GM12864 (cell line): ENCODE measurements around the gene FBF1.

Source experiments
- DNase-seq: peaks from one replicate; pipeline ENCODE4 v3.0.0-alpha.2; 2011; ENCODE audit warnings: low read depth
- H3K4me3 ChIP-seq: 2 replicates; pipeline ENCODE4 v1.5.1; 2011; ENCODE audit warnings: mild to moderate bottlenecking, low read depth, low read length, control low read depth
- TF ChIP-seq, protein P1 (sequence below): IDR thresholded peaks from 2 replicates; pipeline ENCODE4 v1.5.1; 2011; ENCODE audit warnings: low read depth, mild to moderate bottlenecking, moderate library complexity, low read length, control low read depth, inconsistent platforms; ENCODE audit errors: missing control alignments

FBF1 gene

DNA sequence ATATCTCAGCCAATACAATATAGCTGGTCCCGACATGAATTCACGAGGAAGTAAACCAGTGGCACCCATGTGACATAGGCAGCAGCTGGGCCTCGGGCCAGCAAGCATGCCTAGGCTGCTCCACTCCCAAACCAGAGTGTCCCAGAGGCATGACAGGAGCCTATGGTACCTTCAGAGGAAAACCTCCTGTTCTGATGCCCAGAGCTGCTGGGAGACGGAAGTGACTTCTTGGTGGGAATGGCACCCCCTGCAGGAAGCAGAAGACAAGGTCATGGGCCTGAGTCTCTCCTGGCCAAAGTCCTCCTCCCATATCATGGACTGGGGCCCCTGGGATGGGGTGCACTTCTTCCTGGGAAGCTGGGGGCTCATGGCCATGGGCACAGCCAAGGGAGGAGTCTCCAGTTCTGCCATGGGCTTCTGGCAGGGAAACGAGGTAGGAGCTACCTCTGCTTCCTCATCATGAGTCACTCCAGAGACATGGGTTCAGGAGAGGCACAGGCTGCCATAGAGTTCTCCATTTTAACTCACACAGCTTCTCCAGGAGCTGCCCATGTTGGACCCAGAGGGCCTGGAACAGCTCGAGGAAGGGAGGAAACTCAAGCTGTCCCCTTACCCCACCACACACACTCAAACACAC lies 13.4 kb downstream of the FBF1 start:
- TF ChIP-seq, protein P1, sequence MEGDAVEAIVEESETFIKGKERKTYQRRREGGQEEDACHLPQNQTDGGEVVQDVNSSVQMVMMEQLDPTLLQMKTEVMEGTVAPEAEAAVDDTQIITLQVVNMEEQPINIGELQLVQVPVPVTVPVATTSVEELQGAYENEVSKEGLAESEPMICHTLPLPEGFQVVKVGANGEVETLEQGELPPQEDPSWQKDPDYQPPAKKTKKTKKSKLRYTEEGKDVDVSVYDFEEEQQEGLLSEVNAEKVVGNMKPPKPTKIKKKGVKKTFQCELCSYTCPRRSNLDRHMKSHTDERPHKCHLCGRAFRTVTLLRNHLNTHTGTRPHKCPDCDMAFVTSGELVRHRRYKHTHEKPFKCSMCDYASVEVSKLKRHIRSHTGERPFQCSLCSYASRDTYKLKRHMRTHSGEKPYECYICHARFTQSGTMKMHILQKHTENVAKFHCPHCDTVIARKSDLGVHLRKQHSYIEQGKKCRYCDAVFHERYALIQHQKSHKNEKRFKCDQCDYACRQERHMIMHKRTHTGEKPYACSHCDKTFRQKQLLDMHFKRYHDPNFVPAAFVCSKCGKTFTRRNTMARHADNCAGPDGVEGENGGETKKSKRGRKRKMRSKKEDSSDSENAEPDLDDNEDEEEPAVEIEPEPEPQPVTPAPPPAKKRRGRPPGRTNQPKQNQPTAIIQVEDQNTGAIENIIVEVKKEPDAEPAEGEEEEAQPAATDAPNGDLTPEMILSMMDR: peak; percentile 79
- no peak overlapping the region for H3K4me3 ChIP-seq
- no peak for DNase-seq

DNA sequence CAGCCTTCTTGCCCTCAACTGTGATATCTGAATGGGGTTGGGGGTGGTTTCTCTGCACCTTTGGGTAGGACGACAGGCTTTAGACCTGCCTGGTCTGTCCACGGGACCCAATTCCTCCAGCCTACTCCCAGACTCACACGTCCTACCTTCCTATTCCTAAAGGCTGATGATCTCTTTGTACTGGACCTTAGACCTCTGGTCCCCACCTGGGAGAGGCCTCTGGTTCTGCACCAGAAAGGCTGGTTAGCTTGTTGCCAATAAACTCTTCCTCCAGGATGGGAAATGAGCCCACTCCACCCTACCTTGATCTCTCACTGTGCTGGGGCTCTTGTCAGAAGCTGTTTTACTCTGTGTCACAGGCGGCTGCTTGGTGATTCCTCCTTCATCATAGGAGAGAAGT lies 14.4 kb downstream of the FBF1 start:
- DNase-seq: no peak
- TF ChIP-seq, protein P1: no peak
- no peak overlapping the region for H3K4me3 ChIP-seq

DNA sequence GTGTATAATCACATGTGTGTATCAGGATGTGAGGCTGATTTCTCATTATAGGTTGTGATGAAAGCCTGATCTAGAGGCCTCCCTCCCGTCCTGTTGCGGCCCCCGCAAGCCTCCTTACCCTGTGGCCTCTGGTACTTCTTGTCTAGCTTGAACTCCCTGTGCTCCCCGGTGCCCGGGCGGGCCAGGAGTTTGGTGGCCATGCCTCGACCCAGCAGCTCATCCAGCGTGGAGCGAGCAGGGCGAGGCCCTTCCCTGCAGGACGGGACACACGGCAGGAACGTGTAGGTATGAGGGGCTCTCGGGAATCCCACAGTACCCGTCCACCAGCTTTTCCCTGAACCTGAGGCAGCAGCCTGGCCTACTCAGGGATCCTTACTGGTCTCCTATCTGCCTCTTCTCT lies 14.9 kb downstream of the FBF1 start:
- TF ChIP-seq, protein P1: no peak
- no peak overlapping the region for H3K4me3 ChIP-seq
- DNase-seq: no peak

DNA sequence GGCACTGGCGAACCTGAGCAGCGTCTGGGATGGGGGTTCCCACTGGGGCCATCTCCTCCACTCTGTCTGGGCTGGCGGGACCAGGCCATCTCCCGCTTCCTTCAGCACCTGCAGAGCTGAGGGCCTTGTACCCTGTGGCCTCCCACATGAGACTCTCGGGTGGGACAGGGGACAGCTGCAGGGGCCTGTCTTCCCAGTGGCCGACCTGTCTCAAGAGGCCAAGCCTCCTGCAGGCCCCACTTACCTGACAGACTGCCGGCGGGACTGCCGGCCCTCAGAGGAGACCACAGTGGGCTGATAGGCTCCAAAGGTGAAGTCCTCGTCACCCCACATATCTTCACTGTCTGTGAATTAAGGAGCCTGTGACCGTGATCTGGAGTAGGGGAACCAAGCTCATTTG lies 15.7 kb downstream of the FBF1 start:
- H3K4me3 ChIP-seq: no peak overlapping the region
- TF ChIP-seq, protein P1: no peak
- DNase-seq: no peak

DNA sequence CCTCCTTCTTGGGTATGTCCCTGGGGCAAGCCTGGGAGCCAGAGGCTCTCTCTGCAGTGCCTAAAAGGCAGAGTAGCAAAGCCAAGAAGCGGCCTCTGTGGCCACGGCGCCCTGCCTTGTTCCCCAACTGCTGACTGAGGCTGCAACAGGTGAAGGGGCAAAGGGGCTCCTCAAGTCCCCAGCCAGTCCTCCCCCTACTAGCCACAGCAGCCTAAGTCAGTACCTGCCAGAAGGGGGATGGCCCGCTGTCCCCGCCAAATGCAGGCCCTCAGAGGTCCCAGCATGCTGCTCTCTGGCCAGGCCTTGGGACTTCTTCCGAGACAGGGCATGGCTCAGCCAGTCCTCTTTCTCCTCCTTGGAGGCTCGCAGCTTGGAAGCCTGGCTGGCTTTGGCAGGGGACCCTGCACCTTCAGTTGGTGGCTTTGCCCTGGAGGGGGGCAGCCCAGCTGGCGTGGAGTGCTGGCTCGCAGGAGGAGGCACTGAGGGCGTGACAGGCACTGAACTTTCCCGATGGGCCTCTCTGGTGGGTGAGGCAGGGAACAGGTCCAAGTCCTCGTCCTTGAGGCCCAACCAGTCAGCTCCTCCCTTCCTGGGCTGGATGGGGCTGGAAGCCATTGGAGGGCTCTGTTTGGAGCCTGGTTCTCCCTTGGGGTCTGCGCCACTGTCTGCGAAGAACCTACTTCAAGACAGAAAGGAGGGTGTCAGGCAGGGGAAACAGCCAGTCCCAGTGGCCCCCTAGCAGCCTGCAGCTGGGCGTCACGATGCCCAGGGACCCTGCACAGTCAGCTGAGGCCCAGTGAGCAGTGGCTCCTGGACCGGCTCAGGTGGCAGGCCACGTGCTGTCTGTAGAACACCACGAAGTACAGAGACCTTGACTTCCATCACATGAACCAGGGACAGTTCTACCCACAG lies 17.6 kb downstream of the FBF1 start:
- TF ChIP-seq, protein P1: no peak
- no peak for DNase-seq
- H3K4me3 ChIP-seq: no peak overlapping the region

DNA sequence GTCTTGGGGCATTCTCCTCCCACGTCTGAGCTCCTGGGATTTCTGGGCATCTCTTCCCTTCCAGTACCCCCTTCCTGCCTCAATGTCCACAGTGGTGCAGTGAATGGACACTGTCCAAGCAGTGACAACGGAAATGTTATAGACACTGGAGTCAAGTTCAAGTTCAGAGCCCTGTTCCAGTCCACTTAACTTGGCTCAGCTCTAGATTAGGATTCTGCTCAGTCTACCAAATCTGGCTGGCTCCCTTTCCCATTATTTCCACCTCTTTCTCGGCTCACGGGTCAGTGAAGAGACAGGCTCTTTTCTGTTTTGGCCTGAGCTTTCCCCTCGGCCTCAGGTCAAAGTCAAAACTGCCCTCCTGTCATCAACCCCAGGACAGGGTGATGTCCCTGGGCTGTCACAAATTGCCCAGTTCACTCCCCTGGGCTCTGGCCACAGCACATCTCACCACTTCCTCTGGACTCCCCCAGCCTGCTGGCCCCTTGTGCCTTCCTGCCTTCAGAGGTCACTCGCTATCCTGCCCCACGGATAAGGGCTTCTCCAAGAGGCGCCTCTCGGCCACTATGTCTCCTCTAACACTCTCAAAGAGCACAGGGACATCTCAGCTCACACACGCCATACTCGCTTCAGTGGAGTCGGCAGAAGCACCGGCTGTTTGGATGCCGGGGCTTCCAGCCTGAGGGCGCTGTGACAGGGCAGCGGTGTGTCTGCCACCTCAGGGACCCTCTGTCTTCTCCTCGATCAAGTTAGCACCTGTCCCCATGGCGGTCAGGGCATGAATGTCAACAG lies 18.5 kb downstream of the FBF1 start:
- TF ChIP-seq, protein P1: no peak
- H3K4me3 ChIP-seq: no peak overlapping the region
- no peak for DNase-seq
